HG03045 (cell line): Measurements from ENCODE around the gene GTPBP8.
A peak's percentile ranks its signal among the peaks of the same experiment; 100 is the strongest.
"Not testable (repeated sequence)": the region's sequence is repeated elsewhere in the genome, so short reads cannot be mapped to it uniquely, and the experiment has no call there.

ENCODE experiments used
- ATAC-seq: cut with Tn5 transposase; IDR thresholded peaks from one replicate; pipeline ENCODE4 v1.9.1; 2021; ENCODE audit warnings: mild to moderate bottlenecking, moderate library complexity; ENCODE audit not compliant: unreplicated experiment

GTPBP8 gene

GRCh38 chr3:112995800-112996199 lies 5.0 kb downstream of the GTPBP8 start:
- no peak for ATAC-seq

GRCh38 chr3:113000691-113001090 lies 9.9 kb downstream of the GTPBP8 start:
- no peak for ATAC-seq

GRCh38 chr3:113002037-113002436 lies 11.3 kb downstream of the GTPBP8 start:
- ATAC-seq = no peak

- ATAC-seq = no peak
Observed at GRCh38 chr3:113002679-113003078, 11.9 kb downstream of the GTPBP8 start.

GRCh38 chr3:113005611-113006010 lies 14.8 kb downstream of the GTPBP8 start:
- ATAC-seq = no peak

GRCh38 chr3:113006359-113007056 lies 15.7 kb downstream of the GTPBP8 start:
- no peak for ATAC-seq

GRCh38 chr3:113008117-113008516 lies 17.3 kb downstream of the GTPBP8 start:
- no peak for ATAC-seq

- ATAC-seq = no peak
Observed at GRCh38 chr3:113013593-113013992, 22.8 kb downstream of the GTPBP8 start.

- ATAC-seq = peak; percentile 4
Observed at GRCh38 chr3:113018536-113019181, 27.9 kb downstream of the GTPBP8 start.

- peak; percentile 94 for ATAC-seq
Observed at GRCh38 chr3:113019182-113020137, 28.7 kb downstream of the GTPBP8 start.

- no peak for ATAC-seq
Observed at GRCh38 chr3:113021471-113021870, 30.7 kb downstream of the GTPBP8 start.

- ATAC-seq = no peak
Observed at GRCh38 chr3:113034011-113034410, 43.2 kb downstream of the GTPBP8 start.

GRCh38 chr3:113035387-113035982 lies 44.7 kb downstream of the GTPBP8 start:
- ATAC-seq = peak; percentile 71

- ATAC-seq = no peak
Observed at GRCh38 chr3:113038328-113038727, 47.5 kb downstream of the GTPBP8 start.

GRCh38 chr3:113039546-113039945 lies 48.8 kb downstream of the GTPBP8 start:
- no peak for ATAC-seq

- ATAC-seq = no peak
Observed at GRCh38 chr3:113040231-113040630, 49.4 kb downstream of the GTPBP8 start.

GRCh38 chr3:113043686-113044085 lies 52.9 kb downstream of the GTPBP8 start:
- ATAC-seq = no peak

GRCh38 chr3:113046186-113046965 lies 55.6 kb downstream of the GTPBP8 start:
- ATAC-seq = not testable (repeated sequence)

GRCh38 chr3:113051302-113051711 lies 60.5 kb downstream of the GTPBP8 start:
- ATAC-seq = peak; percentile 93
